Heart right ventricle (tissue), 16 donors: Measurements from ENCODE around the gene PIEZO1. TPM values are rescaled to one million over a fixed set of nuclear protein-coding genes. Genes with fewer than 3 reads are reported as not detected.

ENCODE experiments used
- ATAC-seq, 8 donors: fragments of 200-7000 bp; cut with Tn5 transposase; one replicate each; pipeline ENCODE4 v1.9.1; 2020; ENCODE audit warnings: mild to moderate bottlenecking in 8 of 8, moderate library complexity in 8 of 8, moderate number of reproducible peaks in 1 of 8
- DNase-seq, 2 donors: peaks; one replicate each; pipeline ENCODE4 v3.0.0-alpha.2; 2020
- H3K27ac ChIP-seq, 10 donors: fragments of 200-600 bp; sonication (generic) in 2 of 10; one replicate each; pipeline versions ENCODE4 v1.5.0 to v1.8.0; 2020 to 2022; ENCODE audit warnings: mild to moderate bottlenecking in 3 of 10
- H3K27me3 ChIP-seq, 7 donors: fragments of 200-600 bp; one replicate each; pipeline ENCODE4 v1.8.0; 2021 to 2022; ENCODE audit warnings: mild to moderate bottlenecking in 2 of 7
- H3K36me3 ChIP-seq, 9 donors: fragments of 200-600 bp; sonication (generic) in 1 of 9; one replicate each; pipeline versions ENCODE4 v1.5.0 to v1.8.0; 2020 to 2022; ENCODE audit warnings: mild to moderate bottlenecking in 2 of 9
- H3K4me1 ChIP-seq, 9 donors: fragments of 200-600 bp; sonication (generic) in 1 of 9; one replicate each; pipeline versions ENCODE4 v1.5.0 to v1.8.0; 2020 to 2022; ENCODE audit warnings: mild to moderate bottlenecking in 4 of 9
- H3K4me3 ChIP-seq, 10 donors: fragments of 200-600 bp; sonication (generic) in 2 of 10; one replicate each; pipeline versions ENCODE4 v1.5.0 to v1.8.0; 2020 to 2022; ENCODE audit warnings: mild to moderate bottlenecking in 7 of 10, moderate library complexity in 2 of 10
- H3K9me3 ChIP-seq, 11 donors: fragments of 200-600 bp in 10 of 11; sonication (generic) in 2 of 11; one replicate each; pipeline versions ENCODE4 v1.5.0 to v1.8.0; 2013 to 2022; ENCODE audit warnings: mild to moderate bottlenecking in 2 of 11, control low read depth in 1 of 11, moderate library complexity in 1 of 11
- WGBS, 2 donors: extraction: QIAGEN DNeasy Blood & Tissue Kit; methylation state at CpG; one replicate each; pipeline ENCODE4 v1.1.7; 2013; ENCODE audit warnings: inconsistent platforms in 1 of 2; 5-methylcytosine and 5-hydroxymethylcytosine counted together
- intact Hi-C, 10 donors: fragments of 100-400 bp; cut with DNase I; formaldehyde crosslinking; loops; one replicate each; pipeline versions ENCODE4 v1.11.1 to v1.14.2; 2022
- polyA plus RNA-seq, 2 donors: library from polyadenylated mRNA; stranded (reverse); fragments of 200-250 nt; gene quantifications; one replicate each; pipeline ENCODE4 v1.2.3, GENCODE V29; 2013
- total RNA-seq, 10 donors: library from RNA; stranded (reverse); fragmentation: NEBNext Ultra II Directional in 3 of 10; extraction: Animal tissue kit (Norgen Biotek cat#: 25700) in 3 of 10; gene quantifications; one replicate each; pipeline versions ENCODE4 v1.2.1 to v1.2.4, GENCODE V29; 2021 to 2023
- TF ChIP-seq, protein P1 (sequence below), 9 donors: fragments of 200-600 bp; sonication (generic) in 2 of 9; IDR thresholded peaks; one replicate each; pipeline versions ENCODE4 v1.5.0 to v1.8.0; 2021 to 2022; ENCODE audit warnings: antibody characterized with exemption in 9 of 9, mild to moderate bottlenecking in 5 of 9, moderate library complexity in 1 of 9
- donor health status: Arrhythmogenic right ventricular cardiomyopathy.
- donor health status: ischemic (EF 13 %, LVEDD 7.1; RV severe dilation, severe dysfunction).
- donor health status: healthy with polysubstance abuse.
- donor health status: DM: no; HTN: yes; CAD: no.
- donor health status: DM: no; HTN: no; CAD: no.
- donor health status: ischemic (EF 25% LVEDD 6.9; RV normal size, moderate dysfunction).
- donor health status: ischemic (EF 25% LVEDD 5.7; RV mildly dilated, moderate dysfunction).
- donor health status: healthy.
- donor health status: DM: yes; HTN: yes; CAD: no.
- donor health status: Ischemic cardiomyopathy.
- donor health status: ischemic (EF 35%, LVEDD 5.7; RV mildly dilated, moderate dysfunction).
- donor health status: nonischemic (EF 11% LVEDD 7.7; RV severe dilation, severe dysfunction).
- donor health status: DM: yes; HTN: yes; CAD: no.
- donor health status: PGD.
- donor health status: ischemic (EF 29% LVEDD 5.4; RV normal size, mild dysfunction).
- donor health status: nonischemic (EF 23%, LVEDD 6.1; RV moderate dilation, normal function).

The PIEZO1 gene
- total and polyA plus RNA-seq, 12 donors: 12.3 to 78.2 (median 18.0) TPM

DNA sequence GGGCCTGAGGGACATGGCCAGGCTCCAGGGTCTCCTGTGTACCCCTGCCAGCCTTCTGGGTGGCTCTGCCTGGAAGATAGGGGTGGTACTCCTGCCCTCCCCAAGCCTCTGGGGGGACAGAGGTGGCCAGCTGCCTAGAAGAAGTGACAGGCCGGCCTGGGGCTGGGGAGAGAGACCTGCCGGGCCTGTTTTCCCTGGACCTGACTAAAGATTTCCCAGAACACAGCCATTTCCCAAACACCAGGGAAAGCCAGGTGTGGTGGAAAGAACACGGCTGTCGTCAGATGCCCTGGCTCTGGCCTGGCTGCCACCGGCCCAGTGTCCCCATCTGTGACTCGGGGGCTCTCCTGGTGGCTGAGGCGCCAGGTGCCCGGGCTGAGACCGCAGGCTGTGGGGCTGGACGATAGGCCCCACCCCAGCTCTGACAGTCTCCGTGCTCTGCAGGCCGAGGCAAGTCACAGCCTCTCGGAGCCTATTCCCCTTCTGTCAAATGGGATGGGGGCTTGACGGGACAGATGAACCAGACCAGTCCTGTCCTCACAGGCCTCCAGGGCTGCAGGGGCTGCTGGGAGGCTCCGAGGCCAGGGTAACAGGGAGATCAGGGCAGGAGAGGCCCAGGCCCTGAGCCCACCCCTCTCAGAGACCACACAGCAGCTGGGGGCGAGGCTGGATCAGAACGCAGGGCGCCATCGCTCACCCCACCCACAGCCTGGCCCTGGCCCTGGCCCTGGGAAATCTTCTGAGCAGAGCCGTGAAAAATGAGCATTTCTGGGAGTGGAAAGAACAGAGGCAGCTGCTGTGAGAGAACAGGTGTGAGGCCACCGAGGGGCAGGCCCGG, 45.7 kb downstream of the PIEZO1 start:
- WGBS, 2 donors: 92 to 93% methylated on average over 21 to 22 of the region's 22 CpGs

DNA sequence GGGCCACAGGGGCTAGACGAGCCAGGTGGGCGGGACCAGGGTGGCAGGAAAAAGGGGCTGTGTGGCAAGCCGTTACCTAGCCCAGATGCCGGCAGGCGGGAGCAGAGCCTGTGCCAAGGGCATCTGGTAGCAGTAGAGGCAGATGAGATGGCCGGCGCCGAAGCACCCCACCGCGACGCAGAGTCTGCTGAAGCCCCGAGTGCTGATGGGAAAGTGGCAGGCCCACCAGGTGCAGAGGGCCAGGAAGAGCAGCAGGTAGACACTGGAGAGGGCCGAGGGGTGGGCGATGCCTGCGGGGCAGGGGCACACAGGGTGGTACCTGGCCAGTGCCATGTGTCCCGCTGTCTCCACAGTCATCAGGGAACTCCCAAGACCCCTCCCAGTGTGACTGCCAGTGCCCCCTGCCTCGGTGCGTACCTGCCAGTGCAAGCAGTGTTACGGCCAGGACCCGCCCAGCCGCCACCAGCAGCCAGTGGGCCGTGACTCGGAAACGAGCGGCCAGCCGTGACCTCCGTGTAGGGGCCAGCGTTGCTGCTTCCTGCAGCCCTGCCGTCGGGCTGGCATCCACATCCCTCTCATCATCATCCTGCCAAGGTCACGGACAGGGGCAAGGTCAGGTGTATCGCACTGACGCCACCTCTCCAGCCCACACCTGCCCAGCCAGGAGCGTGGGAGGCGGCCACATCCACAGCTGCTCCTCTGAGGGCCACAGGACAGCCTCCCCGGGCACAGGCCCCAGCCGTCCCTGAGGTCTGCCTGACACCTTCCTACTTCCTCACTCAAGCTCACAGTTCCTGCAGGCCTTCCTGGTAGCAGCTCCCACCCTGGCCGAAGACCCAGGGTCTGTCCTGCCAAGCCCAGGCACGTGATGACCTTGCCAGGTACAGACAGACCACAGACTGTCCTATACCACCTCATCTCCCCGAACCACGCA, 46.6 kb downstream of the PIEZO1 start:
- peaks cover 0 to 13% (median 4%) of the 10 kb centered on the region in 9 donors for H3K4me1 ChIP-seq
- 90 to 92% methylated on average over 41 of the region's 41 CpGs for WGBS, 2 donors
- H3K4me3 ChIP-seq: no peak overlapping the region
- peak in 1 of 8 donors; percentile 11 for ATAC-seq
- TF ChIP-seq, protein P1, sequence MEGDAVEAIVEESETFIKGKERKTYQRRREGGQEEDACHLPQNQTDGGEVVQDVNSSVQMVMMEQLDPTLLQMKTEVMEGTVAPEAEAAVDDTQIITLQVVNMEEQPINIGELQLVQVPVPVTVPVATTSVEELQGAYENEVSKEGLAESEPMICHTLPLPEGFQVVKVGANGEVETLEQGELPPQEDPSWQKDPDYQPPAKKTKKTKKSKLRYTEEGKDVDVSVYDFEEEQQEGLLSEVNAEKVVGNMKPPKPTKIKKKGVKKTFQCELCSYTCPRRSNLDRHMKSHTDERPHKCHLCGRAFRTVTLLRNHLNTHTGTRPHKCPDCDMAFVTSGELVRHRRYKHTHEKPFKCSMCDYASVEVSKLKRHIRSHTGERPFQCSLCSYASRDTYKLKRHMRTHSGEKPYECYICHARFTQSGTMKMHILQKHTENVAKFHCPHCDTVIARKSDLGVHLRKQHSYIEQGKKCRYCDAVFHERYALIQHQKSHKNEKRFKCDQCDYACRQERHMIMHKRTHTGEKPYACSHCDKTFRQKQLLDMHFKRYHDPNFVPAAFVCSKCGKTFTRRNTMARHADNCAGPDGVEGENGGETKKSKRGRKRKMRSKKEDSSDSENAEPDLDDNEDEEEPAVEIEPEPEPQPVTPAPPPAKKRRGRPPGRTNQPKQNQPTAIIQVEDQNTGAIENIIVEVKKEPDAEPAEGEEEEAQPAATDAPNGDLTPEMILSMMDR (IDR thresholded peaks at IDR 0.05): no peak
- DNase-seq: no peak
- H3K9me3 ChIP-seq: no peaks in the 10 kb centered on the region
- H3K27ac ChIP-seq: no peak overlapping the region
- no peaks in the 10 kb centered on the region for H3K27me3 ChIP-seq
- intact Hi-C loops: loop anchor here in 6 of 10 donors (2.0 to 10.0 kb wide), 4 partner anchors 429 to 479 kb away; partner anchors contain the start of gene ZNF778 (in 3 of the 6)
- H3K36me3 ChIP-seq: peaks cover 0 to 74% (median 0%) of the 10 kb centered on the region in 9 donors

More for the DNA sequence above, 45.7 kb downstream of the PIEZO1 start:
- no peak overlapping the region for H3K27ac ChIP-seq
- no peak overlapping the region for H3K4me3 ChIP-seq
- ATAC-seq (no peak), DNase-seq (no peak)
- intact Hi-C loops: loop anchor here in 6 of 10 donors (2.0 to 10.0 kb wide), 4 partner anchors 428 to 478 kb away; partner anchors contain the start of gene ZNF778 (in 3 of the 6)
- no peaks in the 10 kb centered on the region for H3K27me3 ChIP-seq
- H3K36me3 ChIP-seq: peaks cover 0 to 64% (median 0%) of the 10 kb centered on the region in 9 donors
- H3K4me1 ChIP-seq: peaks cover 6 to 23% (median 11%) of the 10 kb centered on the region in 9 donors
- H3K9me3 ChIP-seq: no peaks in the 10 kb centered on the region
- TF ChIP-seq, protein P1 (IDR thresholded peaks at IDR 0.05): no peak

DNA sequence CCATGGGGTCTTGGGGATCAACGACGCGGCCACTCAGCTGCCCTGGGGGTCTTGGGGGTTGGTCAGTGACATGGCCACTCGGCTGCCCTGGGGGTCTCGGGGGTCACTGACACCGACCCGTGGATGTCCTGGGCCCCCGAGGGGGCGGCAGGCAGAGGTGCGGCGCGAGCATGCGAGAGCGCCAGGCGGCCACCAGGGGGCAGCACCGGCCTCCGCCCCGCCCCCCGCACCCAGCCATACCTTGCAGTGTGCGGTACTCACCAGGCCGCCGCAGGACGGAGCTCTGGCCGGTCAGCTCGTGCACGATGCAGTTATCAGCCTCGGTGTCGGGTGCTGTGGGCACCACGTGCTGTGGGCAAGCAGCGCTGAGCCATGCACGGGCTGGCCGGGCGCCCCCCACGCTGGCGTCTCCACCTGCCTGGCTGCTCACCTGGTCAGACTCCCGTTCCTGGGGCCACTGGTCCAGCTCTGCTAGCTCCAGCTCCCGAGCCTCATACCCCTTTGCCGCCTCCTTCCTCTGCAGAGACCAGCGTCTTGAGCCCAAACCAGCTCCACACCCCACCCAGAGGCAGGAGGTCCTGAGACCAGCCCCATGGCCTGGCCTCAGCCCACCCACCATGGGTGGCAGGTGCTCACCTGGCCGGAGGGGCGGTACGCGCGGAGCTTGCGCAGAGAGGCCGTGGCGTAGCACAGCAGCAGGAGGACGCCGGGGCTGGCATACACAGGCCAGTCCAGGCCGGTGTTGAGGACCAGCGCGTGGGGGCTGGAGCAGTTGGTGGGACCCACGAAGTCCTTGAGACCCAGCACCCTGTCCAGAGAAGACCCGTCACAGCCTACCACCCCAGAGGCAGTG, 47.5 kb downstream of the PIEZO1 start:
- H3K4me1 ChIP-seq: peaks cover 0 to 10% (median 4%) of the 10 kb centered on the region in 9 donors
- no peak overlapping the region for H3K27ac ChIP-seq
- TF ChIP-seq, protein P1 (IDR thresholded peaks at IDR 0.05): peak; percentile 95 to 99 (median 98)
- no peak overlapping the region for H3K4me3 ChIP-seq
- no peaks in the 10 kb centered on the region for H3K27me3 ChIP-seq
- DNase-seq (peak; percentile 42 to 76), ATAC-seq (peak; percentile 65 to 83 (median 76))
- 41 to 43% methylated on average over 48 to 54 of the region's 54 CpGs for WGBS, 2 donors
- intact Hi-C loops: loop anchor here in 7 of 10 donors (1.0 to 10.0 kb wide), 7 partner anchors 47 to 480 kb away; partner anchors contain the start of genes ZNF778 (in 3 of the 7) and PIEZO1 (in 2 of the 7)
- peaks cover 0 to 81% (median 0%) of the 10 kb centered on the region in 9 donors for H3K36me3 ChIP-seq
- no peaks in the 10 kb centered on the region for H3K9me3 ChIP-seq
